ENCODE data around the gene GCHFR. TPM values are rescaled to one million over a fixed set of nuclear protein-coding genes. Genes with fewer than 3 reads are reported as not detected.

The GCHFR gene
- total RNA-seq, 2 experiments from 2014 or later = 13.5 to 14.8 TPM

DNA sequence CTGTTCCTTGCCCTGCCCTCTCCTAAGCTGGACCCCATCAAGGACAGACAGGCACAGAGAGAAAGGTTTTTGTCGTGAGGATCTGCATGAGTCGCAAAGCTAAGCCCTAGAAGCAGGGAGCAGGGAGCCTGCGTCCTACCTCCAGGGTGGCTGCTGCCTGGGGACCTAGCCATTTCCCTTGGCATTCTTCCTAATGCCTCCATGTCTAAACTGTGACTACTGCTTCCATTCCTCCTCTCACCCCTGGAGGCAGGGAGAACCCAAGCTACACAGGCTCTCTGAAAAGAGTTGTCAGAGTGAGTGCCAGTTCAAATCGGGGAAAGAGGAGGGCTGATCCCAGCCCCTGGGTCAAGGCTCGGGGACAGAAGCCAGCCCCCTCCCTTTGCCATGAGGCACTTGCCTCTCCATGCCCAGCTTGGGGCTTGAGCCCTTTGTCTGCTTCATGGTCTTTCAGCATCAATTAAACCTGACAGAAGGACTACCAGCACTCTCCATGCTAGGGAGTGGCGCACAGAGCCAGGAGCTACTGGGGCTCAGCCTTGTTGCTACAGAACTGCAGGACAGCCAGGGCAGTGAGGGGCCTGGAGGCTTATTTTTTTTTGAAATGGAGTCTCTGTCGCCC is 2.4 kb downstream of the GCHFR start:
- intact Hi-C loops (cut with DNase I, micrococcal nuclease) = loop anchor here (5.0 to 10.0 kb wide), 3 partner anchors 74 to 348 kb away; partner anchors contain the start of genes INO80 (in 1 of the 2) and KNL1 (in 1 of the 2)
- H3K4me3 Mint-ChIP-seq = peak overlapping the region; percentile 3
- CTCF ChIA-PET = interaction anchor here (0.6 to 2.9 kb wide), 3 partner anchors 16 to 127 kb away, joined by 4 to 13 read pairs (median 8); no protein-coding TSS in a partner anchor

DNA sequence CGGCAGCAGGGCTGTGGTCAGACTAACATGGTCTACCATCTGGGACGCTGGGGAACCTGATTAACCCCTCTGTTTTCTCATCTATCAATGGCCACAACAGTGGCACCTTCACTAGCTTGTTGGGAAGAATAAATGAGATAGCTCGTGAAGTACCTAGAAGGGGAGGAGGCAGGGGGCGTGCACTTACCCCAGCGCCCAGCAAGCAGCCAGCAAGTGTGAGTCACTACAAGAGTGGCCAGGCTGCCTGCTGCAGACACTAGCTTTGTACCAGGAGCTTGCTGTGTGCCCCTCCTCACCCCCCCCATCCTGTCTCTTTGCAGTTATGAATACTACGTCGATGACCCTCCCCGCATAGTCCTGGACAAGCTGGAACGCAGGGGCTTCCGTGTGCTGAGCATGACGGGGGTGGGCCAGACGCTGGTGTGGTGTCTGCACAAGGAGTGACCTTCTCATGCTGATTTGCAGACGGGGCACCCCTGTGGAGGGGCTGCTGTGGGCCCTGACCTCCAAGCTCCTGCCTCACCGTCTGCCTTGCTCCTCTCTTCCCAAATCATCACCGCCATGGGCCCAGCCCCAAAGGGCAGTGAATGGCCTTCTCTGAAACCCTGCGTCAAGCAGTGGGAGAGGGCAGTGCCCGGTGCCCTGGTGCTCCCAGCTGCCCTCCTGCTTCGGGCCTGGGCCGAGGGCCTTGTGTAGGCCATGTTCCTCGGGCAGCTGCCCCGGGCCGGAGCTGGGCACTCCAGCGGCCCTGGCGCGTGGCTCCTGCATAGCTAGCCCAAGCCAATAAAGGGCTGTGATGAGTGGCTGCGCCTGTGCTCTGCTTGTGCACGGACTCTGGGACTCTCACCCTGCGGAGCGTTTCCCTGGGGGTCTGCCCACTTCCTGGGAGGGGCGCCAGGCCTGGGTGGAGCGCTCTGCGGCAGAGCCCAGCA is 3.3 kb downstream of the GCHFR start:
- Histone ChIP-seq H3K9me3 (ENCODE audit: control insufficient read depth in 1 of 2, insufficient read depth in 1 of 2, low read length in 2 of 2) (no peaks in the 10 kb centered on the region), H3K36me3 (ENCODE audit: insufficient read depth, low read length) (peaks cover 24% of the 10 kb centered on the region), H3K27ac (ENCODE audit: low read depth in 1 of 2, low read length in 2 of 2) (no peak overlapping the region), H3K27me3 (ENCODE audit: control insufficient read depth in 1 of 2, insufficient read depth in 2 of 2, low read length in 2 of 2) (no peaks in the 10 kb centered on the region), H3K4me3 (ENCODE audit: low read length) (no peak overlapping the region), H3K4me1 (ENCODE audit: insufficient read depth, low read length) (peaks cover 57% of the 10 kb centered on the region)
- Mint-ChIP-seq H3K4me3 (no peak overlapping the region), H3K27ac (no peak overlapping the region), H3K27me3 (no peaks in the 10 kb centered on the region), H3K36me3 (ENCODE audit: low read depth) (peaks cover 25% of the 10 kb centered on the region), H3K9me3 (no peaks in the 10 kb centered on the region), H3K4me1 (ENCODE audit: low read depth) (peaks cover 43% of the 10 kb centered on the region)
- intact Hi-C loops (cut with DNase I, micrococcal nuclease) = loop anchor here (5.0 to 10.0 kb wide), 3 partner anchors 75 to 348 kb away; partner anchors contain the start of genes INO80 (in 1 of the 2) and KNL1 (in 1 of the 2)
- ChIA-PET CTCF (no interaction called here), POLR2A (interaction anchor here (1.4 kb wide), 1 partner anchor 73 kb away, joined by 4 read pairs; the partner anchor contains the start of gene RAD51)
- no peak for ATAC-seq (ENCODE audit: poor library complexity)
- no peak for DNase-seq
- no peak for TF ChIP-seq CTCF (IDR thresholded peaks at IDR 0.05)

More for the DNA sequence above, 2.4 kb downstream of the GCHFR start:
- Histone ChIP-seq H3K27me3 (ENCODE audit: control insufficient read depth in 1 of 2, insufficient read depth in 2 of 2, low read length in 2 of 2) (no peaks in the 10 kb centered on the region), H3K36me3 (ENCODE audit: insufficient read depth, low read length) (peaks cover 21% of the 10 kb centered on the region), H3K27ac (ENCODE audit: low read depth in 1 of 2, low read length in 2 of 2) (peak overlapping the region in 1 of 2 donors; percentile 32), H3K4me1 (ENCODE audit: insufficient read depth, low read length) (peaks cover 57% of the 10 kb centered on the region), H3K9me3 (ENCODE audit: control insufficient read depth in 1 of 2, insufficient read depth in 1 of 2, low read length in 2 of 2) (no peaks in the 10 kb centered on the region), H3K4me3 (ENCODE audit: low read length) (no peak overlapping the region)
- H3K36me3 Mint-ChIP-seq (ENCODE audit: low read depth) = peaks cover 18% of the 10 kb centered on the region
- POLR2A ChIA-PET = interaction anchor here (1.4 kb wide), 1 partner anchor 201 kb away, joined by 5 read pairs; no protein-coding TSS in a partner anchor
- peak overlapping the region; percentile 90 for H3K27ac Mint-ChIP-seq
- H3K27me3 Mint-ChIP-seq = no peaks in the 10 kb centered on the region
- peaks cover 43% of the 10 kb centered on the region for H3K4me1 Mint-ChIP-seq (ENCODE audit: low read depth)
- no peak for DNase-seq
- ATAC-seq (ENCODE audit: poor library complexity) = no peak
- H3K9me3 Mint-ChIP-seq = no peaks in the 10 kb centered on the region
- TF ChIP-seq CTCF (IDR thresholded peaks at IDR 0.05) = no peak

DNA sequence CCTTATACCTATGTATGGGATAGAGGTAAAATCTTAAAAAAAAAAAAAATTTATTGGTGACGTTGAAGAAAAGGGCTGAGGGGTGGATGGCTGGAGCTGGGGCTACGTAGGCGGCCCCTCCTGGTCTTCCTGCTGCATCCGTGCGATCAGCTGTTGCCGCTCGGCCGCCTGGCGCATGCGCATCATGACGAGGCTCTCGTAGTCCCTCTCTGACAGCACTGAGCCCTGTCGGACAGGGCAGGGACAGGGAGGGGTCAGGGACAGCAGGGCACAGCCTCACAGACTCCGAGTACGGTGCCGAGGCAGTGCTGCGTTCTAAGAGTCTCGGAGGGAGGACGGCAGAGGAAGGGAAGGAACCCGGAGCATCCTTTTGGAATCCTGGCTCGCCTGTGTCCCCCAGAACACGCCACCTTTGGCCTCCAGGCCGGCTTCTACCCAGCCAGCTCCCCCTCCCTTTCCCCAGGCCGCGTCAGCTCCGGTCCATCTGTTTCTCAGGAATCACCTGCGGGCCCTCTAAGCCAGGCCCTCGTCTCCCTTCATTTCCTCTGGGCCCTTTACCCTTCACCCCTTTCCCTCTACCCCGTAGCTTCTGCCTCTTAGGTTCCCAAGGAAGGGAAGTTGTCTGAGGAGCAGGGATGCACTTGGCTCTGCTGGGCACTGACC is 4.1 kb downstream of the GCHFR start:
- peaks cover 24% of the 10 kb centered on the region for H3K36me3 ChIP-seq (ENCODE audit: insufficient read depth, low read length)
- TF ChIP-seq CTCF (IDR thresholded peaks at IDR 0.05) = no peak
- POLR2A ChIA-PET = interaction anchor here (1.4 to 1.9 kb wide), 2 partner anchors 13 to 73 kb away, joined by 4 to 5 read pairs; partner anchors contain the start of genes RAD51 and RMDN3
- Mint-ChIP-seq H3K27ac (peak overlapping the region; percentile 89), H3K4me1 (ENCODE audit: low read depth) (peaks cover 43% of the 10 kb centered on the region), H3K9me3 (no peaks in the 10 kb centered on the region), H3K27me3 (no peaks in the 10 kb centered on the region), H3K36me3 (ENCODE audit: low read depth) (peaks cover 27% of the 10 kb centered on the region), H3K4me3 (no peak overlapping the region)
- no peak overlapping the region for H3K4me3 ChIP-seq (ENCODE audit: low read length)
- no peaks in the 10 kb centered on the region for H3K9me3 ChIP-seq (ENCODE audit: control insufficient read depth in 1 of 2, insufficient read depth in 1 of 2, low read length in 2 of 2)
- no peaks in the 10 kb centered on the region for H3K27me3 ChIP-seq (ENCODE audit: control insufficient read depth in 1 of 2, insufficient read depth in 2 of 2, low read length in 2 of 2)
- DNase-seq = no peak
- CTCF ChIA-PET = interaction anchor here (4.4 kb wide), 1 partner anchor 14 kb away, joined by 19 read pairs; no protein-coding TSS in a partner anchor
- H3K4me1 ChIP-seq (ENCODE audit: insufficient read depth, low read length) = peaks cover 52% of the 10 kb centered on the region
- no peak for ATAC-seq (ENCODE audit: poor library complexity)
- no peak overlapping the region for H3K27ac ChIP-seq (ENCODE audit: low read depth in 1 of 2, low read length in 2 of 2)
- intact Hi-C loops (cut with DNase I, micrococcal nuclease) = loop anchor here (5.0 to 10.0 kb wide), 3 partner anchors 76 to 347 kb away; partner anchors contain the start of genes INO80 (in 1 of the 2) and KNL1 (in 1 of the 2)

Measured in CD4-positive, alpha-beta T cell (primary cell).